Mononuclear cell (primary cell): ENCODE measurements around the gene CS. TPM values are rescaled to one million over a fixed set of nuclear protein-coding genes. Genes with fewer than 3 reads are reported as not detected.
"Not testable (repeated sequence)": the region's sequence is repeated elsewhere in the genome, so short reads cannot be mapped to it uniquely, and the experiment has no call there.

ENCODE experiments used
- H3K27me3 ChIP-seq: 2 replicates; pipeline ENCODE4 v1.6.0; 2011; ENCODE audit warnings: low read length, control low read depth; ENCODE audit not compliant: insufficient read depth
- H3K4me1 ChIP-seq: 2 replicates; pipeline ENCODE4 v1.5.1; 2011; ENCODE audit warnings: mild to moderate bottlenecking, low read length, control low read depth; ENCODE audit not compliant: insufficient read depth
- H3K4me3 ChIP-seq: 2 replicates; pipeline ENCODE4 v1.5.1; 2011; ENCODE audit warnings: mild to moderate bottlenecking, low read length, moderate library complexity
- H3K9me3 ChIP-seq: 2 replicates; pipeline ENCODE4 v1.5.1; 2011; ENCODE audit warnings: low read depth, mild to moderate bottlenecking, control low read depth, low read length
- total RNA-seq: library from RNA; depleted of rRNA; stranded (reverse); fragments of >200 nt; gene quantifications from one replicate; pipeline ENCODE4 v1.2.3, GENCODE V29; 2012

The CS gene
- 148 TPM for total RNA-seq

GRCh38 chr12:56299853-56300643, at the start of gene CS:
Gene CS (minus strand): TSS chr12:56300330. CDS start chr12:56300201, 129 bp downstream.
- H3K27me3 ChIP-seq: no peaks in the 10 kb centered on the region
- peak within 1 kb of the TSS; percentile 84 for H3K4me3 ChIP-seq
- peaks cover 54% of the 10 kb centered on the region for H3K4me1 ChIP-seq
- no peaks in the 10 kb centered on the region for H3K9me3 ChIP-seq

- H3K4me3 ChIP-seq: no peak overlapping the region
- H3K9me3 ChIP-seq: no peaks in the 10 kb centered on the region
- no peaks in the 10 kb centered on the region for H3K4me1 ChIP-seq
- no peaks in the 10 kb centered on the region for H3K27me3 ChIP-seq
Measured at GRCh38 chr12:56348776-56349175, 48.6 kb upstream of the CS start.

GRCh38 chr12:56347255-56347654, 47.1 kb upstream of the CS start:
- H3K9me3 ChIP-seq, H3K4me3 ChIP-seq, H3K27me3 ChIP-seq, H3K4me1 ChIP-seq: not testable (repeated sequence)

- H3K9me3 ChIP-seq: no peaks in the 10 kb centered on the region
- H3K4me3 ChIP-seq: no peak overlapping the region
- H3K4me1 ChIP-seq: no peaks in the 10 kb centered on the region
- no peaks in the 10 kb centered on the region for H3K27me3 ChIP-seq
Measured at GRCh38 chr12:56346675-56347074, 46.5 kb upstream of the CS start.

GRCh38 chr12:56342290-56342689, 42.2 kb upstream of the CS start:
- H3K27me3 ChIP-seq, H3K9me3 ChIP-seq, H3K4me3 ChIP-seq: not testable (repeated sequence)
- H3K4me1 ChIP-seq: peaks cover 32% of the 10 kb centered on the region

- H3K27me3 ChIP-seq: no peaks in the 10 kb centered on the region
- peaks cover 39% of the 10 kb centered on the region for H3K4me1 ChIP-seq
- no peaks in the 10 kb centered on the region for H3K9me3 ChIP-seq
- H3K4me3 ChIP-seq: no peak overlapping the region
Measured at GRCh38 chr12:56341616-56342015, 41.5 kb upstream of the CS start.

- peaks cover 54% of the 10 kb centered on the region for H3K4me1 ChIP-seq
- H3K4me3 ChIP-seq: peak overlapping the region; percentile 14
- no peaks in the 10 kb centered on the region for H3K9me3 ChIP-seq
- no peaks in the 10 kb centered on the region for H3K27me3 ChIP-seq
Measured at GRCh38 chr12:56339158-56339422, 39.0 kb upstream of the CS start.

GRCh38 chr12:56338308-56339157, 38.4 kb upstream of the CS start, which contains the start of gene IL23A:
Gene IL23A (plus strand): TSS chr12:56338884. CDS start chr12:56339045, 161 bp downstream.
- Histone ChIP-seq H3K27me3 (no peaks in the 10 kb centered on the region), H3K4me3 (peak within 1 kb of the TSS; percentile 14), H3K9me3 (no peaks in the 10 kb centered on the region), H3K4me1 (peaks cover 55% of the 10 kb centered on the region)

- H3K9me3 ChIP-seq: no peaks in the 10 kb centered on the region
- no peak overlapping the region for H3K4me3 ChIP-seq
- H3K27me3 ChIP-seq: no peaks in the 10 kb centered on the region
- peaks cover 62% of the 10 kb centered on the region for H3K4me1 ChIP-seq
Measured at GRCh38 chr12:56337753-56338251, 37.7 kb upstream of the CS start.

- H3K4me3 ChIP-seq: no peak overlapping the region
- H3K27me3 ChIP-seq: no peaks in the 10 kb centered on the region
- peaks cover 67% of the 10 kb centered on the region for H3K4me1 ChIP-seq
- no peaks in the 10 kb centered on the region for H3K9me3 ChIP-seq
Measured at GRCh38 chr12:56336361-56337167, 36.4 kb upstream of the CS start.

- H3K4me1 ChIP-seq: peaks cover 67% of the 10 kb centered on the region
- H3K9me3 ChIP-seq, H3K27me3 ChIP-seq, H3K4me3 ChIP-seq: not testable (repeated sequence)
Measured at GRCh38 chr12:56335527-56335926, 35.4 kb upstream of the CS start.

GRCh38 chr12:56334490-56334793, 34.3 kb upstream of the CS start:
- H3K27me3 ChIP-seq: no peaks in the 10 kb centered on the region
- no peaks in the 10 kb centered on the region for H3K9me3 ChIP-seq
- peak overlapping the region; percentile 73 for H3K4me3 ChIP-seq
- peaks cover 56% of the 10 kb centered on the region for H3K4me1 ChIP-seq

GRCh38 chr12:56333679-56334489, 33.8 kb upstream of the CS start, which contains the start of gene PAN2:
Gene PAN2 (minus strand): TSS chr12:56334000. CDS start chr12:56333094, 906 bp downstream.
- Histone ChIP-seq H3K27me3 (no peaks in the 10 kb centered on the region), H3K4me1 (peaks cover 51% of the 10 kb centered on the region), H3K4me3 (peak within 1 kb of the TSS; percentile 73), H3K9me3 (no peaks in the 10 kb centered on the region)

GRCh38 chr12:56333197-56333678, 33.1 kb upstream of the CS start:
- H3K4me3 ChIP-seq: peak overlapping the region; percentile 73
- H3K27me3 ChIP-seq: no peaks in the 10 kb centered on the region
- H3K9me3 ChIP-seq: no peaks in the 10 kb centered on the region
- peaks cover 45% of the 10 kb centered on the region for H3K4me1 ChIP-seq
